HepG2 (cell line): ENCODE measurements around the gene TCF7L2. TPM values are rescaled to one million over a fixed set of nuclear protein-coding genes. Genes with fewer than 3 reads are reported as not detected.

Experiments used
- ATAC-seq: fragments of 200-7000 bp; cut with Tn5 transposase; 3 replicates; pipeline ENCODE4 v1.9.1; 2020; ENCODE audit warnings: mild to moderate bottlenecking, moderate library complexity
- BruUV-seq: library from RNA; stranded (reverse); fragments of 400-500 nt; replicated peaks from 2 replicates; lab custom pipeline; 2021; lab: Mats Ljungman, UMichigan
- CTCF ChIA-PET: fragments of 300-600 bp; formaldehyde crosslinking; extraction: SDS; loops from one replicate; lab custom pipeline; 2021; ENCODE audit warnings: low total read pairs, inconsistent platforms, low intra/inter-chr PET ratio; lab: Yijun Ruan, JAX
- POLR2A ChIA-PET: fragments of 350-600 bp; sonication (Branson Sonifier 250); formaldehyde crosslinking; loops from one replicate; lab custom pipeline; 2020; ENCODE audit warnings: antibody characterized with exemption, inconsistent platforms; lab: Yijun Ruan, JAX
- DNase-seq: peaks from one replicate; pipeline ENCODE4 v3.0.0-alpha.2; 2015; ENCODE audit warnings: low spot score
- FAIRE-seq: peaks from 3 replicates; lab custom pipeline; 2011; peaks lifted over from hg19 to GRCh38; lab: Jason Lieb, UNC
- H2AFZ ChIP-seq: one replicate; pipeline ENCODE4 v1.6.1; 2011; ENCODE audit warnings: low read length, inconsistent platforms
- H3K27ac ChIP-seq: fragments of 300-600 bp; 3 replicates; pipeline ENCODE4 v1.8.0; 2011; ENCODE audit warnings: mixed run types, mild to moderate bottlenecking, mixed read lengths, low read length, inconsistent platforms; ENCODE audit not compliant: insufficient read depth; ENCODE audit errors: extremely low read length
- H3K27me3 ChIP-seq, 2 experiments: fragments of 200-600 bp in 1 of 2; 2 replicates in 1 of 2; 3 replicates in 1 of 2; pipeline versions ENCODE4 v1.6.0 to v1.8.0; 2011; ENCODE audit warnings: low read length in 2 of 2, mild to moderate bottlenecking in 2 of 2, moderate library complexity in 2 of 2, inconsistent platforms in 1 of 2; ENCODE audit not compliant: insufficient read depth in 2 of 2, control insufficient read depth in 1 of 2
- H3K36me3 ChIP-seq, 2 experiments: fragments of 200-600 bp in 1 of 2; replicated peaks in 1 of 2; 2 replicates in 1 of 2; 3 replicates in 1 of 2; pipeline versions ENCODE4 v1.5.1 to v1.8.0; 2011; ENCODE audit warnings: low read length in 2 of 2, inconsistent platforms in 1 of 2; ENCODE audit not compliant: insufficient read depth in 2 of 2, control insufficient read depth in 1 of 2
- H3K4me1 ChIP-seq: 2 replicates; pipeline ENCODE4 v1.5.1; 2012; ENCODE audit warnings: low read length, inconsistent platforms; ENCODE audit not compliant: insufficient read depth
- H3K4me2 ChIP-seq: 2 replicates; pipeline ENCODE4 v1.6.0; 2011; ENCODE audit warnings: low read depth, low read length, inconsistent platforms
- H3K4me3 ChIP-seq, 3 experiments: fragments of 200-600 bp in 1 of 3; sonication (generic), shearing (Covaris generic) in 1 of 3; replicated peaks in 1 of 3; 2 replicates each; pipeline ENCODE4 v1.5.1; 2011 to 2016; ENCODE audit warnings: low read length in 3 of 3, inconsistent platforms in 2 of 3, low read depth in 2 of 3, mild to moderate bottlenecking in 2 of 3, control low read depth in 1 of 3, mixed read lengths in 1 of 3; ENCODE audit not compliant: insufficient read depth in 1 of 3
- H3K79me2 ChIP-seq: one replicate; pipeline ENCODE4 v1.6.1; 2011; ENCODE audit warnings: low read length, inconsistent platforms; ENCODE audit not compliant: insufficient read depth
- H3K9ac ChIP-seq: 2 replicates; pipeline ENCODE4 v1.6.0; 2011; ENCODE audit warnings: mild to moderate bottlenecking, low read depth, low read length, inconsistent platforms; ENCODE audit not compliant: insufficient read depth
- H3K9me3 ChIP-seq: 2 replicates; pipeline ENCODE4 v1.5.1; 2012; ENCODE audit warnings: mild to moderate bottlenecking, low read length
- H4K20me1 ChIP-seq: 2 replicates; pipeline ENCODE4 v1.6.0; 2011; ENCODE audit warnings: inconsistent platforms, mild to moderate bottlenecking, low read length, moderate library complexity; ENCODE audit not compliant: insufficient read depth
- CEBPG ChIP-seq: IDR thresholded peaks from 2 replicates; pipeline ENCODE4 v1.6.1; 2016
- GABPB1 ChIP-seq: IDR thresholded peaks from 2 replicates; pipeline ENCODE4 v1.6.1; 2016; ENCODE audit warnings: mild to moderate bottlenecking, missing genetic modification reagents, moderate library complexity, missing compliant biosample characterization
- HMGXB4 ChIP-seq, 2 experiments: sonication (generic) in 1 of 2; formaldehyde crosslinking in 1 of 2; IDR thresholded peaks; 2 replicates each; pipeline versions ENCODE4 v1.4.0 to v1.6.1; 2018 to 2020; ENCODE audit warnings: missing genetic modification reagents in 2 of 2, borderline replicate concordance in 1 of 2, low read depth in 1 of 2, mild to moderate bottlenecking in 1 of 2, missing biosample characterization in 1 of 2
- MATR3 ChIP-seq: sonication (generic); formaldehyde crosslinking; IDR thresholded peaks from 2 replicates; pipeline ENCODE4 v1.4.0; 2020; ENCODE audit warnings: missing genetic modification reagents
- PRDM10 ChIP-seq: sonication (generic); formaldehyde crosslinking; IDR thresholded peaks from 2 replicates; pipeline ENCODE4 v1.4.0; 2020; ENCODE audit warnings: low read depth, missing genetic modification reagents
- RBM22 ChIP-seq: fragments of 200-400 bp; formaldehyde crosslinking; optimal IDR thresholded peaks from 2 replicates; pipeline ENCODE3; 2017; ENCODE audit warnings: mild to moderate bottlenecking, low read length, moderate library complexity
- SETDB1 ChIP-seq: sonication (generic); formaldehyde crosslinking; IDR thresholded peaks from 2 replicates; pipeline ENCODE4 v1.5.1; 2020; ENCODE audit warnings: missing genetic modification reagents, mild to moderate bottlenecking, borderline replicate concordance
- SRSF4 ChIP-seq: fragments of 200-400 bp; formaldehyde crosslinking; IDR thresholded peaks from one replicate; pipeline ENCODE4 v1.6.1; 2018; ENCODE audit warnings: mild to moderate bottlenecking, low read depth, low read length, moderate library complexity; ENCODE audit not compliant: poor library complexity, severe bottlenecking
- ZBTB14 ChIP-seq: sonication (generic); formaldehyde crosslinking; IDR thresholded peaks from 2 replicates; pipeline ENCODE4 v1.4.0; 2020; ENCODE audit warnings: missing genetic modification reagents
- ZFX ChIP-seq: sonication (generic); formaldehyde crosslinking; IDR thresholded peaks from 2 replicates; pipeline ENCODE4 v1.4.0; 2020; ENCODE audit warnings: mild to moderate bottlenecking, low read depth, missing genetic modification reagents, moderate library complexity
- ZNF17 ChIP-seq: sonication (generic); formaldehyde crosslinking; IDR thresholded peaks from 2 replicates; pipeline ENCODE4 v1.5.0; 2020; ENCODE audit warnings: mild to moderate bottlenecking, missing genetic modification reagents
- ZNF431 ChIP-seq: sonication (generic); formaldehyde crosslinking; IDR thresholded peaks from 2 replicates; pipeline ENCODE4 v1.9.0; 2022; ENCODE audit warnings: missing genetic modification reagents, low read depth, mild to moderate bottlenecking, borderline replicate concordance
- ZNF569 ChIP-seq: sonication (generic); formaldehyde crosslinking; IDR thresholded peaks from 2 replicates; pipeline ENCODE4 v1.5.0; 2020; ENCODE audit warnings: mild to moderate bottlenecking, missing genetic modification reagents, moderate library complexity, borderline replicate concordance
- ZNF615 ChIP-seq: sonication (generic); formaldehyde crosslinking; IDR thresholded peaks from 2 replicates; pipeline ENCODE4 v1.5.0; 2020; ENCODE audit warnings: mild to moderate bottlenecking, missing genetic modification reagents, borderline replicate concordance
- ZNF709 ChIP-seq: sonication (generic); formaldehyde crosslinking; IDR thresholded peaks from 2 replicates; pipeline ENCODE4 v1.5.0; 2020; ENCODE audit warnings: mild to moderate bottlenecking, missing genetic modification reagents
- ZNF713 ChIP-seq: sonication (generic); formaldehyde crosslinking; IDR thresholded peaks from 2 replicates; pipeline ENCODE4 v1.4.0; 2020; ENCODE audit warnings: mild to moderate bottlenecking, missing genetic modification reagents
- ZNF761 ChIP-seq: sonication (generic); formaldehyde crosslinking; conservative IDR thresholded peaks from 2 replicates; pipeline ENCODE4 v1.4.0; 2020; ENCODE audit warnings: mild to moderate bottlenecking, missing genetic modification reagents
- ZNF839 ChIP-seq: sonication (generic); formaldehyde crosslinking; IDR thresholded peaks from 2 replicates; pipeline ENCODE4 v1.4.0; 2020; ENCODE audit warnings: missing genetic modification reagents, mild to moderate bottlenecking, borderline replicate concordance
- ZSCAN20 ChIP-seq: sonication (generic); formaldehyde crosslinking; IDR thresholded peaks from 2 replicates; pipeline ENCODE4 v1.4.0; 2020; ENCODE audit warnings: missing genetic modification reagents, mild to moderate bottlenecking, borderline replicate concordance
- WGBS: methylation state at CpG from one replicate; pipeline ENCODE4 v1.1.6; 2017; ENCODE audit warnings: low lambda C conversion rate; 5-methylcytosine and 5-hydroxymethylcytosine counted together
- in situ Hi-C: cut with HindIII; loops from 2 replicates; pipeline ENCODE4 v1.10.0; 2017; ENCODE audit warnings: low pct_unique_long_range_greater_than_20kb; ENCODE audit not compliant: extremely low pct_ligation_motif_present
- intact Hi-C: fragments of 100-400 bp; cut with micrococcal nuclease; formaldehyde crosslinking; loops from one replicate; pipeline ENCODE4 v1.10.0; 2022; ENCODE audit not compliant: unreplicated experiment
- polyA plus RNA-seq, 8 experiments: library from polyadenylated mRNA; depleted of rRNA in 3 of 8; stranded (reverse) in 7 of 8; unstranded in 1 of 8; fragments of >200 nt; fragmentation: Illumina TruSeq in 4 of 8; extraction: Trizol in 4 of 8; gene quantifications; 2 replicates each; pipeline versions ENCODE4 v1.2.1 to v1.2.3, GENCODE V29; 2011 to 2016; ENCODE audit warnings: low read depth in 4 of 8, missing spikeins in 1 of 8, mixed read lengths in 1 of 8; ENCODE audit not compliant: insufficient read depth in 1 of 8
- total RNA-seq, 5 experiments: library from RNA; depleted of rRNA; stranded (reverse); fragments of >200 nt; fragmentation: Illumina TruSeq; extraction: Trizol; gene quantifications; 2 replicates each; pipeline ENCODE4 v1.2.3, GENCODE V29; 2016; ENCODE audit warnings: low read depth in 1 of 5

Gene TCF7L2
- total and polyA plus RNA-seq, 2 of the 13 experiments (the other 11 are each of a cell fraction or from before 2014, with no cell fraction given) = 3.9 to 13.7 TPM

GRCh38 chr10:113020475-113020753 lies 70.4 kb downstream of the TCF7L2 start (continued):
- no peak for TF ChIP-seq HMGXB4 (CRISPR knock-in tag; IDR thresholded peaks at IDR 0.05; ENCODE audit: borderline replicate concordance in 1 of 2, low read depth in 1 of 2)
- no peak for TF ChIP-seq ZNF713 (CRISPR knock-in tag)
- no peak for TF ChIP-seq ZSCAN20 (CRISPR knock-in tag)
- TF ChIP-seq ZFX (CRISPR knock-in tag) = no peak
- no peak for TF ChIP-seq ZNF709 (CRISPR knock-in tag)
- no peak for TF ChIP-seq GABPB1 (CRISPR knock-in tag)
- TF ChIP-seq PRDM10 = no peak
- no peak for TF ChIP-seq ZNF17 (CRISPR knock-in tag)

GRCh38 chr10:113020838-113021237 lies 70.8 kb downstream of the TCF7L2 start:
- BruUV-seq = no TSS peak
- TF ChIP-seq SRSF4 (no peak), CEBPG (CRISPR knock-in tag) (peak; percentile 54), ZNF615 (CRISPR knock-in tag) (no peak), ZBTB14 (no peak), ZNF839 (no peak), ZNF431 (CRISPR knock-in tag) (no peak), ZNF761 (CRISPR knock-in tag) (no peak), ZNF569 (CRISPR knock-in tag) (no peak), RBM22 (peak; percentile 16), MATR3 (no peak), SETDB1 (no peak)

More at GRCh38 chr10:113020838-113021237, 70.8 kb downstream of the TCF7L2 start:
- H3K79me2 ChIP-seq = peaks cover 85% of the 10 kb centered on the region
- H3K4me2 ChIP-seq = no peak overlapping the region
- ATAC-seq = no peak
- H3K9me3 ChIP-seq = no peaks in the 10 kb centered on the region
- peak; percentile 11 for DNase-seq
- peaks cover 4 to 8% of the 10 kb centered on the region in 2 experiments; a peak in 3 of 5 replicates for H3K36me3 ChIP-seq
- no peak overlapping the region for H2AFZ ChIP-seq
- no peak overlapping the region for H3K9ac ChIP-seq
- intact Hi-C loops (no loop called here), in situ Hi-C loops (no loop called here)
- H4K20me1 ChIP-seq = peaks cover 93% of the 10 kb centered on the region
- POLR2A ChIA-PET = no interaction called here
- H3K27ac ChIP-seq = no peak overlapping the region
- 76% methylated on average over 7 of the region's 7 CpGs for WGBS
- no peak for FAIRE-seq
- H3K4me1 ChIP-seq = peaks cover 65% of the 10 kb centered on the region
- no peak overlapping the region for H3K4me3 ChIP-seq
- CTCF ChIA-PET = no interaction called here
- no peaks in the 10 kb centered on the region for H3K27me3 ChIP-seq
